IMR-90 (cell line): Measurements from ENCODE around the gene MAGEB16. TPM values are rescaled to one million over a fixed set of nuclear protein-coding genes. Genes with fewer than 3 reads are reported as not detected.

ENCODE experiments used
- ATAC-seq: fragments of 200-7000 bp; cut with Tn5 transposase; 2 replicates; pipeline ENCODE4 v1.9.1; 2020; ENCODE audit warnings: low read depth, mild to moderate bottlenecking, moderate library complexity
- BruUV-seq: library from RNA; stranded (reverse); fragments of 400-500 nt; replicated peaks from 2 replicates; lab custom pipeline; 2021; lab: Mats Ljungman, UMichigan
- CTCF ChIA-PET: fragments of 300-600 bp; formaldehyde crosslinking; extraction: SDS; loops from one replicate; lab custom pipeline; 2021; ENCODE audit warnings: antibody characterized with exemption; lab: Yijun Ruan, JAX
- POLR2A ChIA-PET: fragments of 300-600 bp; sonication (Branson Sonifier 250); formaldehyde crosslinking; loops from one replicate; lab custom pipeline; 2022; ENCODE audit warnings: antibody characterized with exemption; ENCODE audit not compliant: unreplicated experiment; lab: Charles Lee
- DNase-seq: peaks from one replicate; pipeline ENCODE4 v3.0.0; 2013
- H2AFZ ChIP-seq: replicated peaks from 2 replicates; pipeline ENCODE3; 2013; ENCODE audit warnings: low read length, mild to moderate bottlenecking; ENCODE audit not compliant: poor library complexity
- H2AK5ac ChIP-seq: 2 replicates; pipeline ENCODE4 v1.6.1; 2013; ENCODE audit warnings: low read depth, low read length, inconsistent platforms
- H2AK9ac ChIP-seq: replicated peaks from 2 replicates; pipeline ENCODE3; 2013; ENCODE audit warnings: mild to moderate bottlenecking, low read depth, low read length, moderate library complexity; ENCODE audit not compliant: poor library complexity
- H2BK120ac ChIP-seq: 2 replicates; pipeline ENCODE4 v1.6.1; 2013; ENCODE audit warnings: low read depth, low read length, inconsistent platforms
- H2BK15ac ChIP-seq: 3 replicates; pipeline ENCODE4 v1.6.1; 2013; ENCODE audit warnings: low read depth, low read length, inconsistent platforms
- H2BK20ac ChIP-seq: 2 replicates; pipeline ENCODE4 v1.6.1; 2013; ENCODE audit warnings: low read depth, mild to moderate bottlenecking, inconsistent platforms, low read length, moderate library complexity
- H2BK5ac ChIP-seq: 2 replicates; pipeline ENCODE4 v1.6.1; 2013; ENCODE audit warnings: mild to moderate bottlenecking, low read depth, low read length, inconsistent platforms; ENCODE audit not compliant: poor library complexity, severe bottlenecking
- H3K14ac ChIP-seq: replicated peaks from 2 replicates; pipeline ENCODE4 v1.6.1; 2013; ENCODE audit warnings: low read depth, low read length, inconsistent platforms
- H3K18ac ChIP-seq: 2 replicates; pipeline ENCODE4 v1.6.1; 2013; ENCODE audit warnings: low read depth, low read length, control low read depth
- H3K23ac ChIP-seq: 2 replicates; pipeline ENCODE4 v1.6.1; 2013; ENCODE audit warnings: low read depth, low read length, inconsistent platforms
- H3K27ac ChIP-seq: 2 replicates; pipeline ENCODE4 v1.5.1; 2013; ENCODE audit warnings: mild to moderate bottlenecking, control low read depth, low read length; ENCODE audit not compliant: insufficient read depth
- H3K27me3 ChIP-seq: 2 replicates; pipeline ENCODE4 v1.6.1; 2013; ENCODE audit warnings: low read length; ENCODE audit not compliant: control insufficient read depth, insufficient read depth
- H3K36me3 ChIP-seq: 2 replicates; pipeline ENCODE4 v1.6.1; 2013; ENCODE audit warnings: low read length, mixed read lengths; ENCODE audit not compliant: control insufficient read depth, insufficient read depth
- H3K4ac ChIP-seq: 2 replicates; pipeline ENCODE4 v1.6.1; 2013; ENCODE audit warnings: low read depth, low read length, inconsistent platforms
- H3K4me1 ChIP-seq: 2 replicates; pipeline ENCODE4 v1.6.1; 2013; ENCODE audit warnings: low read length, mixed read lengths; ENCODE audit not compliant: control insufficient read depth, insufficient read depth
- H3K4me2 ChIP-seq: 2 replicates; pipeline ENCODE4 v1.6.1; 2013; ENCODE audit warnings: low read depth, mild to moderate bottlenecking, control low read depth, low read length, moderate library complexity
- H3K4me3 ChIP-seq: 2 replicates; pipeline ENCODE4 v1.5.1; 2013; ENCODE audit warnings: low read depth, mild to moderate bottlenecking, control low read depth, low read length, moderate library complexity; ENCODE audit not compliant: insufficient read depth
- H3K56ac ChIP-seq: 2 replicates; pipeline ENCODE4 v1.6.1; 2013; ENCODE audit warnings: low read length, inconsistent platforms; ENCODE audit not compliant: insufficient read depth; ENCODE audit errors: extremely low read depth
- H3K79me1 ChIP-seq, 2 experiments: 2 replicates each; pipeline ENCODE4 v1.6.1; 2013; ENCODE audit warnings: low read length in 2 of 2, inconsistent platforms in 1 of 2, low read depth in 1 of 2
- H3K9ac ChIP-seq: 2 replicates; pipeline ENCODE4 v1.6.1; 2013; ENCODE audit warnings: low read depth, low read length, control low read depth
- H3K9me1 ChIP-seq: 2 replicates; pipeline ENCODE4 v1.6.1; 2013; ENCODE audit warnings: low read length, inconsistent platforms; ENCODE audit not compliant: insufficient read depth
- H3K9me3 ChIP-seq: 2 replicates; pipeline ENCODE4 v1.6.1; 2013; ENCODE audit warnings: low read length; ENCODE audit not compliant: control insufficient read depth, insufficient read depth
- H4K20me1 ChIP-seq: 2 replicates; pipeline ENCODE4 v1.6.1; 2013; ENCODE audit warnings: low read length, inconsistent platforms; ENCODE audit not compliant: insufficient read depth
- H4K5ac ChIP-seq: 2 replicates; pipeline ENCODE4 v1.6.1; 2013; ENCODE audit warnings: mild to moderate bottlenecking, low read depth, low read length, control low read depth
- H4K8ac ChIP-seq, 2 experiments: 2 replicates each; pipeline ENCODE4 v1.6.1; 2013; ENCODE audit warnings: low read depth in 2 of 2, low read length in 2 of 2, control low read depth in 1 of 2, inconsistent platforms in 1 of 2
- H4K91ac ChIP-seq: 2 replicates; pipeline ENCODE4 v1.6.1; 2013; ENCODE audit warnings: low read depth, low read length, inconsistent platforms; ENCODE audit not compliant: insufficient read depth
- BHLHE40 ChIP-seq: fragments of 150-350 bp; IDR thresholded peaks from 2 replicates; pipeline ENCODE4 v1.6.1; 2016; ENCODE audit warnings: mild to moderate bottlenecking, low read depth, low read length
- CEBPB ChIP-seq: IDR thresholded peaks from 2 replicates; pipeline ENCODE4 v1.6.1; 2012; ENCODE audit warnings: low read depth, low read length, improper control_type of control experiment
- CHD1 ChIP-seq: IDR thresholded peaks from 2 replicates; pipeline ENCODE4 v1.6.1; 2012; ENCODE audit warnings: low read depth, low read length, improper control_type of control experiment
- CTCF ChIP-seq: conservative IDR thresholded peaks from 2 replicates; pipeline ENCODE4 v1.5.1; 2012; ENCODE audit warnings: mild to moderate bottlenecking, low read depth, low read length, improper control_type of control experiment
- ELK1 ChIP-seq: fragments of 150-350 bp; IDR thresholded peaks from 2 replicates; pipeline ENCODE4 v1.6.1; 2016; ENCODE audit warnings: low read depth, mild to moderate bottlenecking, low read length, moderate library complexity, borderline replicate concordance
- FOS ChIP-seq: fragments of 150-350 bp; IDR thresholded peaks from 2 replicates; pipeline ENCODE4 v1.6.1; 2016; ENCODE audit warnings: low read depth, low read length
- MAFK ChIP-seq: IDR thresholded peaks from 2 replicates; pipeline ENCODE4 v1.6.1; 2012; ENCODE audit warnings: low read depth, low read length, improper control_type of control experiment
- MAZ ChIP-seq: IDR thresholded peaks from 2 replicates; pipeline ENCODE4 v1.6.1; 2012; ENCODE audit warnings: low read depth, mild to moderate bottlenecking, low read length, improper control_type of control experiment, moderate library complexity, borderline replicate concordance
- MXI1 ChIP-seq: IDR thresholded peaks from 2 replicates; pipeline ENCODE4 v1.6.1; 2012; ENCODE audit warnings: low read depth, mild to moderate bottlenecking, low read length, moderate library complexity, borderline replicate concordance
- NFE2L2 ChIP-seq: fragments of 150-350 bp; IDR thresholded peaks from 2 replicates; pipeline ENCODE4 v1.6.1; 2016; ENCODE audit warnings: low read depth, mild to moderate bottlenecking, low read length
- POLR2A ChIP-seq: IDR thresholded peaks from 2 replicates; pipeline ENCODE4 v1.6.1; 2012; ENCODE audit warnings: mild to moderate bottlenecking, low read depth, low read length
- RAD21 ChIP-seq: IDR thresholded peaks from 2 replicates; pipeline ENCODE4 v1.6.1; 2012; ENCODE audit warnings: low read length, improper control_type of control experiment
- RCOR1 ChIP-seq: IDR thresholded peaks from 2 replicates; pipeline ENCODE4 v1.6.1; 2012; ENCODE audit warnings: mild to moderate bottlenecking, low read length, improper control_type of control experiment; ENCODE audit not compliant: insufficient replicate concordance
- RFX5 ChIP-seq: IDR thresholded peaks from 2 replicates; pipeline ENCODE4 v1.8.0; 2012; ENCODE audit warnings: low read depth, mild to moderate bottlenecking, low read length, moderate library complexity
- SMC3 ChIP-seq: fragments of 150-350 bp; IDR thresholded peaks from 2 replicates; pipeline ENCODE4 v1.6.1; 2016; ENCODE audit warnings: low read depth, mild to moderate bottlenecking, antibody characterized with exemption, low read length, moderate library complexity
- WGBS, 2 experiments: methylation state at CpG; one replicate each; pipeline versions ENCODE4 v1.1.5 to v1.1.7; 2013; ENCODE audit warnings: missing lambda C conversion rate in 2 of 2; ENCODE audit not compliant: insufficient read length in 1 of 2; ENCODE audit errors: extremely low coverage in 2 of 2; 5-methylcytosine and 5-hydroxymethylcytosine counted together
- dilution Hi-C: fragments of 300-500 bp; cut with HindIII; formaldehyde crosslinking; loops from one replicate; pipeline ENCODE4 v1.14.3; 2018; ENCODE audit warnings: low sequenced_read_pairs; ENCODE audit not compliant: unreplicated experiment
- in situ Hi-C: fragments of 300-500 bp; cut with MboI; formaldehyde crosslinking; loops from 3 replicates; pipeline ENCODE4 v1.14.3; 2019; ENCODE audit warnings: low sequenced_read_pairs, inconsistent platforms, mixed read lengths
- intact Hi-C: fragments of 100-400 bp; cut with micrococcal nuclease; formaldehyde crosslinking; loops from 2 replicates; pipeline ENCODE4 v1.10.0; 2022
- polyA plus RNA-seq, 3 experiments: library from polyadenylated mRNA; depleted of rRNA; stranded (reverse); fragments of >200 nt; gene quantifications; 2 replicates each; pipeline ENCODE4 v1.2.3, GENCODE V29; 2012; ENCODE audit warnings: low replicate concordance in 1 of 3
- total RNA-seq: library from RNA; depleted of rRNA; stranded (reverse); fragments of >200 nt; gene quantifications from 2 replicates; pipeline ENCODE4 v1.2.3, GENCODE V29; 2012
- TF ChIP-seq, protein P1 (sequence below): fragments of 150-350 bp; IDR thresholded peaks from 2 replicates; pipeline ENCODE4 v1.6.1; 2017; ENCODE audit warnings: mild to moderate bottlenecking, antibody characterized with exemption, low read length, low read depth

Gene MAGEB16
- total and polyA plus RNA-seq, 2 of the 4 experiments (the other 2 are of a cell fraction), result not detected

GRCh38 chrX:35773958-35774564 is 24.1 kb upstream of the MAGEB16 start:
- H3K9ac ChIP-seq, result no peak overlapping the region
- in situ Hi-C loops, result no loop called here
- no peaks in the 10 kb centered on the region for H3K4me1 ChIP-seq
- H4K8ac ChIP-seq, result no peak overlapping the region
- H3K27me3 ChIP-seq, result no peaks in the 10 kb centered on the region
- H2BK5ac ChIP-seq, result no peak overlapping the region
- H2BK120ac ChIP-seq, result no peak overlapping the region
- H3K56ac ChIP-seq, result no peak overlapping the region
- CTCF ChIA-PET, result no interaction called here
- intact Hi-C loops, result no loop called here
- no peak overlapping the region for H4K91ac ChIP-seq
- dilution Hi-C loops, result no loop called here
- H3K4ac ChIP-seq, result no peak overlapping the region
- no peak overlapping the region for H3K14ac ChIP-seq
- no peaks in the 10 kb centered on the region for H3K9me1 ChIP-seq
- DNase-seq (no peak), ATAC-seq (no peak)
- TF ChIP-seq RAD21 (no peak), CTCF (no peak), MXI1 (no peak), FOS (no peak), MAZ (no peak), RCOR1 (no peak), MAFK (no peak), NFE2L2 (no peak), RFX5 (no peak), BHLHE40 (no peak), CHD1 (no peak), POLR2A (no peak), ELK1 (no peak), CEBPB (no peak), SMC3 (no peak)
- TF ChIP-seq, protein P1, sequence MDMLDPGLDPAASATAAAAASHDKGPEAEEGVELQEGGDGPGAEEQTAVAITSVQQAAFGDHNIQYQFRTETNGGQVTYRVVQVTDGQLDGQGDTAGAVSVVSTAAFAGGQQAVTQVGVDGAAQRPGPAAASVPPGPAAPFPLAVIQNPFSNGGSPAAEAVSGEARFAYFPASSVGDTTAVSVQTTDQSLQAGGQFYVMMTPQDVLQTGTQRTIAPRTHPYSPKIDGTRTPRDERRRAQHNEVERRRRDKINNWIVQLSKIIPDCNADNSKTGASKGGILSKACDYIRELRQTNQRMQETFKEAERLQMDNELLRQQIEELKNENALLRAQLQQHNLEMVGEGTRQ, result no peak
- POLR2A ChIA-PET, result no interaction called here
- H3K18ac ChIP-seq, result no peak overlapping the region
- no peak overlapping the region for H3K27ac ChIP-seq
- no peak overlapping the region for H2AK9ac ChIP-seq
- H3K4me3 ChIP-seq, result no peak overlapping the region
- WGBS, 2 experiments, result no CpG with 5 or more reads among the region's 1 CpG
- H4K5ac ChIP-seq, result no peak overlapping the region
- H3K36me3 ChIP-seq, result no peaks in the 10 kb centered on the region
- BruUV-seq, result no TSS peak
- no peak overlapping the region for H3K4me2 ChIP-seq
- no peak overlapping the region for H3K23ac ChIP-seq
- H3K9me3 ChIP-seq, result no peaks in the 10 kb centered on the region
- no peaks in the 10 kb centered on the region for H3K79me1 ChIP-seq
- no peak overlapping the region for H2AFZ ChIP-seq
- no peak overlapping the region for H2BK20ac ChIP-seq
- no peaks in the 10 kb centered on the region for H4K20me1 ChIP-seq
- H2AK5ac ChIP-seq, result no peak overlapping the region
- H2BK15ac ChIP-seq, result no peak overlapping the region
